Measurements from ENCODE around the gene WDCP. TPM values are rescaled to one million over a fixed set of nuclear protein-coding genes. Genes with fewer than 3 reads are reported as not detected.

WDCP gene
- total and polyA plus RNA-seq, 2 donors (not counting 1 experiment from before 2014, with no cell fraction given) = 3.9 to 21.6 TPM

GRCh38 chr2:23992931-23993330 lies 54.3 kb downstream of the WDCP start:
- Histone ChIP-seq H4K20me1 (ENCODE audit: control insufficient read depth, insufficient read depth, low read length, poor library complexity, severe bottlenecking) (no peaks in the 10 kb centered on the region), H3K9me3 (ENCODE audit: control extremely low read depth in 1 of 3, control insufficient read depth in 2 of 3, insufficient read depth in 1 of 3, low read length in 2 of 3) (no peaks in the 10 kb centered on the region), H2AFZ (ENCODE audit: insufficient read depth, low read depth, low read length, poor library complexity, severe bottlenecking) (no peak overlapping the region), H3K4me2 (replicated peaks; ENCODE audit: low read depth, low read length, poor library complexity, severe bottlenecking) (no peak overlapping the region), H3K27me3 (replicated peaks in 1 of 4; ENCODE audit: control extremely low read depth in 1 of 4, control insufficient read depth in 3 of 4, insufficient read depth in 4 of 4, low read length in 3 of 4) (no peaks in the 10 kb centered on the region), H3K79me2 (ENCODE audit: control insufficient read depth, insufficient read depth, low read length) (no peaks in the 10 kb centered on the region), H3K4me3 (ENCODE audit: control extremely low read depth in 1 of 5, extremely low read depth in 1 of 5, insufficient read depth in 1 of 5, low read depth in 2 of 5, low read length in 4 of 5) (no peak overlapping the region), H3K36me3 (replicated peaks in 1 of 2; ENCODE audit: control extremely low read depth in 1 of 2, control insufficient read depth in 1 of 2, extremely low read depth in 1 of 2, insufficient read depth in 2 of 2, low read length in 1 of 2) (no peaks in the 10 kb centered on the region), H3K9ac (ENCODE audit: low read length) (no peak overlapping the region), H3K4me1 (ENCODE audit: control insufficient read depth in 2 of 2, insufficient read depth in 2 of 2, low read length in 2 of 2) (no peaks in the 10 kb centered on the region), H3K27ac (ENCODE audit: low read length in 2 of 2) (no peak overlapping the region)
- ChIA-PET POLR2A (no interaction called here), CTCF (no interaction called here)
- TF ChIP-seq EZH2 (IDR thresholded peaks at IDR 0.05; ENCODE audit: borderline replicate concordance, insufficient read depth, low read depth, low read length, poor library complexity, severe bottlenecking) = no peak
- TF ChIP-seq CTCF (IDR thresholded peaks at IDR 0.05) = no peak
- WGBS (ENCODE audit: insufficient coverage) = no CpG with 5 or more reads among the region's 1 CpG
- Mint-ChIP-seq H3K4me1 (no peaks in the 10 kb centered on the region), H3K27me3 (no peaks in the 10 kb centered on the region), H3K9me3 (ENCODE audit: insufficient read depth) (no peaks in the 10 kb centered on the region), H3K27ac (no peak overlapping the region), H3K4me3 (no peak overlapping the region)
- DNase-seq (no peak), ATAC-seq (ENCODE audit: low read depth) (no peak)
- intact Hi-C loops (cut with micrococcal nuclease) = no loop called here

GRCh38 chr2:23988371-23988770 lies 58.8 kb downstream of the WDCP start:
- Histone ChIP-seq H3K27me3 (replicated peaks in 1 of 4; ENCODE audit: control extremely low read depth in 1 of 4, control insufficient read depth in 3 of 4, insufficient read depth in 4 of 4, low read length in 3 of 4) (no peaks in the 10 kb centered on the region), H3K36me3 (replicated peaks in 1 of 2; ENCODE audit: control extremely low read depth in 1 of 2, control insufficient read depth in 1 of 2, extremely low read depth in 1 of 2, insufficient read depth in 2 of 2, low read length in 1 of 2) (peaks cover 0 to 2% of the 10 kb centered on the region in 2 experiments), H3K4me3 (ENCODE audit: control extremely low read depth in 1 of 5, extremely low read depth in 1 of 5, insufficient read depth in 1 of 5, low read depth in 2 of 5, low read length in 4 of 5) (no peak overlapping the region), H3K4me2 (replicated peaks; ENCODE audit: low read depth, low read length, poor library complexity, severe bottlenecking) (no peak overlapping the region), H3K9ac (ENCODE audit: low read length) (no peak overlapping the region), H4K20me1 (ENCODE audit: control insufficient read depth, insufficient read depth, low read length, poor library complexity, severe bottlenecking) (no peaks in the 10 kb centered on the region), H3K79me2 (ENCODE audit: control insufficient read depth, insufficient read depth, low read length) (no peaks in the 10 kb centered on the region), H3K9me3 (ENCODE audit: control extremely low read depth in 1 of 3, control insufficient read depth in 2 of 3, insufficient read depth in 1 of 3, low read length in 2 of 3) (no peaks in the 10 kb centered on the region), H3K4me1 (ENCODE audit: control insufficient read depth in 2 of 2, insufficient read depth in 2 of 2, low read length in 2 of 2) (no peaks in the 10 kb centered on the region), H3K27ac (ENCODE audit: low read length in 2 of 2) (no peak overlapping the region), H2AFZ (ENCODE audit: insufficient read depth, low read depth, low read length, poor library complexity, severe bottlenecking) (no peak overlapping the region)
- ChIA-PET CTCF (no interaction called here), POLR2A (no interaction called here)
- no peaks in the 10 kb centered on the region for H3K4me1 Mint-ChIP-seq
- no peaks in the 10 kb centered on the region for H3K27me3 Mint-ChIP-seq
- no CpG with 5 or more reads among the region's 2 CpGs for WGBS (ENCODE audit: insufficient coverage)
- H3K4me3 Mint-ChIP-seq = no peak overlapping the region
- peak; percentile 45 for ATAC-seq (ENCODE audit: low read depth)
- TF ChIP-seq EZH2 (IDR thresholded peaks at IDR 0.05; ENCODE audit: borderline replicate concordance, insufficient read depth, low read depth, low read length, poor library complexity, severe bottlenecking) (no peak), CTCF (IDR thresholded peaks at IDR 0.05) (peak; percentile 51)
- intact Hi-C loops (cut with micrococcal nuclease) = loop anchor here (1.0 to 10.0 kb wide), 2 partner anchors 64 to 96 kb away; partner anchors contain the start of genes ATAD2B and TP53I3
- peak; percentile 38 for DNase-seq
- no peaks in the 10 kb centered on the region for H3K9me3 Mint-ChIP-seq (ENCODE audit: insufficient read depth)
- no peak overlapping the region for H3K27ac Mint-ChIP-seq

Small RNA genes lying within 50 kb of the gene (small RNA-seq; reads per million reads assigned to genes)
- not detected for gene RN7SL610P (ENCODE audit: insufficient read length, low read depth, low replicate concordance)
- gene RNU6-370P (ENCODE audit: insufficient read length, low read depth, low replicate concordance) = not detected

Other genes with a start within 250 kb of the WDCP start
- gene ATAD2B, start 120.3 kb downstream of the WDCP start, total RNA-seq = 90.8 and 95.4 TPM in 2 replicates
- 5.1 and 7.3 TPM in 2 replicates for gene ATAD2B, start 120.3 kb downstream of the WDCP start, polyA plus RNA-seq
- gene UBXN2A, start 106.9 kb downstream of the WDCP start, total RNA-seq = 13.4 and 14.2 TPM in 2 replicates
- gene UBXN2A, start 106.9 kb downstream of the WDCP start, polyA plus RNA-seq = 2.7 and 2.8 TPM in 2 replicates
- not detected in 2 replicates for gene MFSD2B, start 37.3 kb downstream of the WDCP start, total RNA-seq
- not detected in 2 replicates for gene MFSD2B, start 37.3 kb downstream of the WDCP start, polyA plus RNA-seq
- gene FKBP1B, start 2.4 kb upstream of the WDCP start, total RNA-seq = 3.1 and 3.8 TPM in 2 replicates
- 0.85 and 0.99 TPM in 2 replicates for gene FKBP1B, start 2.4 kb upstream of the WDCP start, polyA plus RNA-seq
- gene SF3B6, start 28.9 kb upstream of the WDCP start, total RNA-seq = 45.0 and 47.2 TPM in 2 replicates
- gene SF3B6, start 28.9 kb upstream of the WDCP start, polyA plus RNA-seq = 48.4 and 71.6 TPM in 2 replicates
- gene TP53I3, start 37.4 kb upstream of the WDCP start, total RNA-seq = 3.9 and 5.2 TPM in 2 replicates
- gene TP53I3, start 37.4 kb upstream of the WDCP start, polyA plus RNA-seq = 7.3 and 8.0 TPM in 2 replicates
- 0.39 and 0.66 TPM in 2 replicates for gene PFN4, start 75.9 kb upstream of the WDCP start, total RNA-seq
- gene PFN4, start 75.9 kb upstream of the WDCP start, polyA plus RNA-seq = 0.13 and 0.39 TPM in 2 replicates
- gene FAM228B, start 76.1 kb upstream of the WDCP start, total RNA-seq = 47.2 and 49.6 TPM in 2 replicates
- 9.8 and 13.4 TPM in 2 replicates for gene FAM228B, start 76.1 kb upstream of the WDCP start, polyA plus RNA-seq
- 0.27 TPM in 1 of 2 replicates, not detected in the other for gene FAM228A, start 127.7 kb upstream of the WDCP start, total RNA-seq
- gene FAM228A, start 127.7 kb upstream of the WDCP start, polyA plus RNA-seq = 0.07 TPM in 1 of 2 replicates, not detected in the other